H9 (cell line): ENCODE measurements around the gene NUFIP2. TPM values are rescaled to one million over a fixed set of nuclear protein-coding genes. Genes with fewer than 3 reads are reported as not detected.

ENCODE experiments used
- DNase-seq: peaks from one replicate; pipeline ENCODE4 v3.0.0-alpha.2; 2017
- H2AFZ ChIP-seq: one replicate; pipeline ENCODE4 v1.6.1; 2013; ENCODE audit warnings: mild to moderate bottlenecking, low read length, control low read depth, moderate library complexity
- H2AK5ac ChIP-seq: 2 replicates; pipeline ENCODE4 v1.6.1; 2013; ENCODE audit warnings: low read length, control low read depth, mixed read lengths; ENCODE audit not compliant: insufficient read length
- H2BK120ac ChIP-seq: one replicate; pipeline ENCODE4 v1.6.1; 2013; ENCODE audit warnings: low read depth, mild to moderate bottlenecking, low read length, control low read depth, inconsistent platforms; ENCODE audit not compliant: poor library complexity, severe bottlenecking
- H2BK12ac ChIP-seq: 2 replicates; pipeline ENCODE4 v1.6.1; 2013; ENCODE audit warnings: low read length, control low read depth, mixed read lengths, low read depth; ENCODE audit not compliant: insufficient read length
- H2BK15ac ChIP-seq: 2 replicates; pipeline ENCODE4 v1.6.1; 2013; ENCODE audit warnings: low read depth, low read length, control low read depth
- H2BK20ac ChIP-seq: one replicate; pipeline ENCODE4 v1.6.1; 2013; ENCODE audit warnings: low read depth, mild to moderate bottlenecking, low read length, control low read depth, inconsistent platforms; ENCODE audit not compliant: poor library complexity, severe bottlenecking
- H2BK5ac ChIP-seq: 2 replicates; pipeline ENCODE4 v1.6.1; 2013; ENCODE audit warnings: low read length, control low read depth, mixed read lengths; ENCODE audit not compliant: insufficient read length
- H3K14ac ChIP-seq: 2 replicates; pipeline ENCODE4 v1.6.1; 2013; ENCODE audit warnings: low read length, control low read depth; ENCODE audit not compliant: insufficient read depth
- H3K18ac ChIP-seq: 2 replicates; pipeline ENCODE4 v1.6.1; 2013; ENCODE audit warnings: low read depth, mild to moderate bottlenecking, mixed read lengths, low read length, control low read depth; ENCODE audit not compliant: insufficient read length
- H3K23ac ChIP-seq: 2 replicates; pipeline ENCODE4 v1.6.1; 2013; ENCODE audit warnings: low read length, control low read depth, mixed read lengths, low read depth; ENCODE audit not compliant: insufficient read length
- H3K23me2 ChIP-seq: 2 replicates; pipeline ENCODE4 v1.6.1; 2013; ENCODE audit warnings: low read depth, mild to moderate bottlenecking, mixed read lengths, low read length, control low read depth; ENCODE audit not compliant: insufficient read length, poor library complexity, severe bottlenecking
- H3K27ac ChIP-seq: 2 replicates; pipeline ENCODE4 v1.5.1; 2013; ENCODE audit warnings: low read length, control low read depth, mixed read lengths, low read depth; ENCODE audit not compliant: insufficient read length
- H3K27me3 ChIP-seq: 2 replicates; pipeline ENCODE4 v1.6.1; 2013; ENCODE audit warnings: low read length, control low read depth, inconsistent platforms; ENCODE audit not compliant: insufficient read depth
- H3K4ac ChIP-seq: 2 replicates; pipeline ENCODE4 v1.6.1; 2013; ENCODE audit warnings: low read depth, mild to moderate bottlenecking, control low read depth, inconsistent platforms, low read length, moderate library complexity
- H3K4me1 ChIP-seq: 2 replicates; pipeline ENCODE4 v1.6.1; 2013; ENCODE audit warnings: low read length, control low read depth, inconsistent platforms; ENCODE audit not compliant: insufficient read depth
- H3K4me2 ChIP-seq: 2 replicates; pipeline ENCODE4 v1.6.1; 2013; ENCODE audit warnings: low read length, control low read depth, mixed read lengths; ENCODE audit not compliant: insufficient read length, insufficient read depth
- H3K56ac ChIP-seq: 2 replicates; pipeline ENCODE4 v1.6.1; 2013; ENCODE audit warnings: low read depth, mild to moderate bottlenecking, mixed read lengths, low read length, control low read depth; ENCODE audit not compliant: insufficient read length
- H3K79me1 ChIP-seq: 2 replicates; pipeline ENCODE4 v1.6.1; 2013; ENCODE audit warnings: low read depth, mild to moderate bottlenecking, moderate library complexity, low read length, control low read depth, inconsistent platforms; ENCODE audit not compliant: insufficient read depth, poor library complexity, severe bottlenecking
- H3K79me2 ChIP-seq: 2 replicates; pipeline ENCODE4 v1.6.1; 2013; ENCODE audit warnings: low read length, control low read depth, inconsistent platforms; ENCODE audit not compliant: insufficient read depth
- H3K9ac ChIP-seq: 2 replicates; pipeline ENCODE4 v1.6.1; 2013; ENCODE audit warnings: low read length, control low read depth, mixed read lengths; ENCODE audit not compliant: insufficient read length; ENCODE audit errors: extremely low read depth
- H3K9me3 ChIP-seq: one replicate; pipeline ENCODE4 v1.6.1; 2013; ENCODE audit warnings: low read depth, low read length, inconsistent platforms; ENCODE audit not compliant: control insufficient read depth
- H3T11ph ChIP-seq: one replicate; pipeline ENCODE4 v1.6.1; 2013; ENCODE audit warnings: mild to moderate bottlenecking, low read length, control low read depth, inconsistent platforms
- H4K20me1 ChIP-seq: one replicate; pipeline ENCODE4 v1.6.1; 2013; ENCODE audit not compliant: control insufficient read depth, insufficient read length, insufficient read depth
- H4K5ac ChIP-seq: 2 replicates; pipeline ENCODE4 v1.6.1; 2013; ENCODE audit warnings: low read depth, mild to moderate bottlenecking, mixed read lengths, low read length, control low read depth; ENCODE audit not compliant: insufficient read length
- H4K8ac ChIP-seq: replicated peaks from 2 replicates; pipeline ENCODE4 v1.6.1; 2013; ENCODE audit warnings: low read length, control low read depth, mixed read lengths, low read depth; ENCODE audit not compliant: insufficient read length
- H4K91ac ChIP-seq: 2 replicates; pipeline ENCODE4 v1.6.1; 2013; ENCODE audit warnings: low read depth, mild to moderate bottlenecking, moderate library complexity, mixed read lengths, low read length, control low read depth; ENCODE audit not compliant: insufficient read length
- H3K27ac Mint-ChIP-seq, 3 experiments: 2 replicates in 2 of 3; 3 replicates in 1 of 3; pipeline ENCODE4 v1.8.0; 2020 to 2021; ENCODE audit warnings: mixed read lengths in 3 of 3, mild to moderate bottlenecking in 1 of 3, moderate library complexity in 1 of 3
- H3K27me3 Mint-ChIP-seq: 2 replicates; pipeline ENCODE4 v1.8.0; 2021; ENCODE audit warnings: low read depth, mild to moderate bottlenecking, moderate library complexity, mixed read lengths
- H3K36me3 Mint-ChIP-seq, 3 experiments: 2 replicates in 2 of 3; 3 replicates in 1 of 3; pipeline ENCODE4 v1.8.0; 2020 to 2021; ENCODE audit warnings: low read depth in 3 of 3, mixed read lengths in 3 of 3; ENCODE audit not compliant: insufficient read depth in 1 of 3
- H3K4me1 Mint-ChIP-seq, 2 experiments: 2 replicates each; pipeline ENCODE4 v1.8.0; 2020; ENCODE audit warnings: mixed read lengths in 2 of 2
- H3K4me3 Mint-ChIP-seq, 2 experiments: 2 replicates in 1 of 2; 3 replicates in 1 of 2; pipeline ENCODE4 v1.8.0; 2020 to 2021; ENCODE audit warnings: mild to moderate bottlenecking in 2 of 2, mixed read lengths in 2 of 2, moderate library complexity in 1 of 2
- H3K9me3 Mint-ChIP-seq, 2 experiments: 2 replicates in 1 of 2; 3 replicates in 1 of 2; pipeline ENCODE4 v1.8.0; 2020; ENCODE audit warnings: mild to moderate bottlenecking in 2 of 2, mixed read lengths in 2 of 2, moderate library complexity in 1 of 2
- WGBS: extraction: QIAGEN DNeasy Blood & Tissue Kit; methylation state at CpG from one replicate; pipeline ENCODE4 v1.1.7; 2013; ENCODE audit warnings: missing lambda C conversion rate, low lambda C conversion rate, mixed read lengths; ENCODE audit not compliant: insufficient read length; ENCODE audit errors: extremely low coverage; 5-methylcytosine and 5-hydroxymethylcytosine counted together
- total RNA-seq: library from RNA; stranded (reverse); gene quantifications from 2 replicates; pipeline ENCODE4 v1.2.1, GENCODE V29; 2021
- TF ChIP-seq, protein P1 (sequence below): fragments of 200-600 bp; sonication (generic); conservative IDR thresholded peaks from 3 replicates; pipeline ENCODE4 v1.8.0; 2021; ENCODE audit warnings: antibody characterized with exemption, mild to moderate bottlenecking

NUFIP2 gene
- total RNA-seq, 1 experiment from 2014 or later, result 97.9 TPM

DNA sequence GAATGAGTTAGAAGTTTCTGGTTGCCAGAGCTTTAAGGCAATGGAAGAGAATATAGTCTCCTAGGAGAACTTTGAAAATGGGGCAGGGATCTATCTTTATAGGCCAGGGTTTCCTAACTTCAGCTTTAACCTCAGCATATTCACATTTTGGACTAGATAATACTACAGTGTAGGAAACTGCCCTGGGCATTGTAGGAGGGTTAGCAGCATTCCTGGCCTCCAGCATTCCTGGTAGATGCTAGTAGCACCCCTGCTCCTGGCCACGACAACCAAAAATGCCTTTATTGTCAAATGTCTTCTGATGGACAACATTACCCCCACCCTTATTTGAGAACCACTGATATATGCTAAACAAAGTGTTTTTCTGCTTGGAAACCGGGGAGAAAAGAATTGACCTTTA lies 86.0 kb downstream of the NUFIP2 start:
- H3K9ac ChIP-seq, result no peak overlapping the region
- no peak for DNase-seq
- no peak overlapping the region for H4K5ac ChIP-seq
- Mint-ChIP-seq H3K4me1 (peaks cover 19 to 24% of the 10 kb centered on the region in 2 experiments), H3K27ac (peak overlapping the region in 1 of 3 experiments; percentile 36; a peak in 3 of 7 replicates), H3K27me3 (no peaks in the 10 kb centered on the region), H3K36me3 (no peaks in the 10 kb centered on the region), H3K9me3 (no peaks in the 10 kb centered on the region), H3K4me3 (no peak overlapping the region)
- H4K8ac ChIP-seq, result no peak overlapping the region
- no peak overlapping the region for H2AK5ac ChIP-seq
- H4K20me1 ChIP-seq, result no peaks in the 10 kb centered on the region
- H2BK20ac ChIP-seq, result no peak overlapping the region
- H2BK12ac ChIP-seq, result no peak overlapping the region
- no peak overlapping the region for H3K23ac ChIP-seq
- H3K18ac ChIP-seq, result no peak overlapping the region
- no peaks in the 10 kb centered on the region for H3K79me1 ChIP-seq
- no peak overlapping the region for H3K56ac ChIP-seq
- no peak overlapping the region for H2AFZ ChIP-seq
- H3K9me3 ChIP-seq, result no peaks in the 10 kb centered on the region
- no peak overlapping the region for H2BK120ac ChIP-seq
- H3K27ac ChIP-seq, result no peak overlapping the region
- no peak overlapping the region for H3T11ph ChIP-seq
- peaks cover 4% of the 10 kb centered on the region; the same call in 1 of the 2 replicates for H3K4me1 ChIP-seq
- no peak overlapping the region for H3K4ac ChIP-seq
- no peak overlapping the region for H2BK5ac ChIP-seq
- no CpG with 5 or more reads among the region's 2 CpGs for WGBS
- H3K23me2 ChIP-seq, result no peaks in the 10 kb centered on the region
- H3K4me2 ChIP-seq, result no peak overlapping the region
- no peaks in the 10 kb centered on the region for H3K79me2 ChIP-seq
- H2BK15ac ChIP-seq, result no peak overlapping the region
- no peak overlapping the region for H4K91ac ChIP-seq
- TF ChIP-seq, protein P1, sequence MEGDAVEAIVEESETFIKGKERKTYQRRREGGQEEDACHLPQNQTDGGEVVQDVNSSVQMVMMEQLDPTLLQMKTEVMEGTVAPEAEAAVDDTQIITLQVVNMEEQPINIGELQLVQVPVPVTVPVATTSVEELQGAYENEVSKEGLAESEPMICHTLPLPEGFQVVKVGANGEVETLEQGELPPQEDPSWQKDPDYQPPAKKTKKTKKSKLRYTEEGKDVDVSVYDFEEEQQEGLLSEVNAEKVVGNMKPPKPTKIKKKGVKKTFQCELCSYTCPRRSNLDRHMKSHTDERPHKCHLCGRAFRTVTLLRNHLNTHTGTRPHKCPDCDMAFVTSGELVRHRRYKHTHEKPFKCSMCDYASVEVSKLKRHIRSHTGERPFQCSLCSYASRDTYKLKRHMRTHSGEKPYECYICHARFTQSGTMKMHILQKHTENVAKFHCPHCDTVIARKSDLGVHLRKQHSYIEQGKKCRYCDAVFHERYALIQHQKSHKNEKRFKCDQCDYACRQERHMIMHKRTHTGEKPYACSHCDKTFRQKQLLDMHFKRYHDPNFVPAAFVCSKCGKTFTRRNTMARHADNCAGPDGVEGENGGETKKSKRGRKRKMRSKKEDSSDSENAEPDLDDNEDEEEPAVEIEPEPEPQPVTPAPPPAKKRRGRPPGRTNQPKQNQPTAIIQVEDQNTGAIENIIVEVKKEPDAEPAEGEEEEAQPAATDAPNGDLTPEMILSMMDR, result no peak
- no peaks in the 10 kb centered on the region for H3K27me3 ChIP-seq
- H3K14ac ChIP-seq, result no peak overlapping the region

Other genes starting within 250 kb of the NUFIP2 start
- gene MYO18A, start 113.8 kb downstream of the NUFIP2 start, total RNA-seq, result 20.8 and 21.6 TPM in 2 replicates
- gene CRYBA1, start 47.3 kb downstream of the NUFIP2 start, total RNA-seq, result not detected in 2 replicates
- gene TAOK1, start 96.2 kb upstream of the NUFIP2 start, total RNA-seq, result 85.9 and 93.0 TPM in 2 replicates